Measurements from ENCODE around the gene NAB1. TPM values are rescaled to one million over a fixed set of nuclear protein-coding genes. Genes with fewer than 3 reads are reported as not detected.
"Not testable (repeated sequence)": the region's sequence is repeated elsewhere in the genome, so short reads cannot be mapped to it uniquely, and the experiment has no call there.

The NAB1 gene, protein sequence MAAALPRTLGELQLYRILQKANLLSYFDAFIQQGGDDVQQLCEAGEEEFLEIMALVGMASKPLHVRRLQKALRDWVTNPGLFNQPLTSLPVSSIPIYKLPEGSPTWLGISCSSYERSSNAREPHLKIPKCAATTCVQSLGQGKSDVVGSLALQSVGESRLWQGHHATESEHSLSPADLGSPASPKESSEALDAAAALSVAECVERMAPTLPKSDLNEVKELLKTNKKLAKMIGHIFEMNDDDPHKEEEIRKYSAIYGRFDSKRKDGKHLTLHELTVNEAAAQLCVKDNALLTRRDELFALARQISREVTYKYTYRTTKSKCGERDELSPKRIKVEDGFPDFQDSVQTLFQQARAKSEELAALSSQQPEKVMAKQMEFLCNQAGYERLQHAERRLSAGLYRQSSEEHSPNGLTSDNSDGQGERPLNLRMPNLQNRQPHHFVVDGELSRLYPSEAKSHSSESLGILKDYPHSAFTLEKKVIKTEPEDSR
- 10 to 100 TPM; 33.0 to 36.3 TPM for total RNA-seq

DNA sequence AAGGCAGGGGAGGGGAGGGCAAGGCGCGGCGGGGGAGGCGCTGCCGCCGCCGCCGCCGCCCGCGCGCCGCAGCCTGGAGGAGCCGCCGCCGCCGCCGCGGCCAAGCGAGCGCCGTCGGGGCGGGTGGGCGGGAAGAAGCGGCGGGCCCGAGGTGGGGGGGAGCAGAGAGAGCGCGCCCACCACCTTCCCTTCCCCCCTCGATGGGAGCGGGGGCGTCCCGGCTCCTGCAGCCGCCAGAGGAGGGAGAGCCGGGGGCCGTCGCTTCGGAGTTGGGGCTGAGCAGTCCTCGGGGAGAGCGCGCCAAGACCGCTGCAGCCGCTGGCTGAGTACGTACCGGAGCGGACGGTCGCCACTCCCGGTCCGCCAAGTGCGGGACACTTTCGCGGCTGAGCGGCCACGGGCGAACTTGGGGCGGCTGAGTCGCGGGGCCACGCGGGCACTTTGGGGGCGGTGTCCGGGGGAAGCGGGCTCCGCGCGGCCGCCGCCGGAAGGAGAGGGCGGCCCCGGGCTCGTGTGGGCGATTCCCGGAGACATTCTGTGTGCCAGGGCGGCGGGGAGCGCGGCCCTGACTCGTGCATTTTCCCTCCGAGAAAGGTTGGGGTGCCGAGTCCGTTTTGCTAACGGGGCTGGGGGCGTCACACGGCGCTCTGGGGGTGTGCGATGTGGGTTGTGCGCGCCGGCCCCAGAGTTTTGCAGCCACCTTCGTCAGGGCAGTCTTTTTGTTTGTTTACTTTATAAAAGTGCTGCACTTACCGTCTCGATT lies at the start of gene NAB1:
Gene NAB1 (plus strand): TSS at position 49 of the 763 bp plus-strand sequence. CDS start 10,094 bp downstream, outside the sequence.
- Mint-ChIP-seq H3K36me3 (no peaks in the 10 kb centered on the region), H3K27me3 (peaks cover 5% of the 10 kb centered on the region), H3K27ac (peak within 1 kb of the TSS; percentile 84), H3K4me1 (peaks cover 14% of the 10 kb centered on the region), H3K4me3 (peak within 1 kb of the TSS; percentile 95), H3K9me3 (no peaks in the 10 kb centered on the region)
- DNase-seq (peak; percentile 74), ATAC-seq (ENCODE audit: low read depth) (peak; percentile 64)
- POLR2A ChIA-PET, result interaction anchor here (0.7 to 1.3 kb wide), 5 partner anchors 12 to 242 kb away, joined by 3 to 7 read pairs (median 4); no protein-coding TSS in a partner anchor

DNA sequence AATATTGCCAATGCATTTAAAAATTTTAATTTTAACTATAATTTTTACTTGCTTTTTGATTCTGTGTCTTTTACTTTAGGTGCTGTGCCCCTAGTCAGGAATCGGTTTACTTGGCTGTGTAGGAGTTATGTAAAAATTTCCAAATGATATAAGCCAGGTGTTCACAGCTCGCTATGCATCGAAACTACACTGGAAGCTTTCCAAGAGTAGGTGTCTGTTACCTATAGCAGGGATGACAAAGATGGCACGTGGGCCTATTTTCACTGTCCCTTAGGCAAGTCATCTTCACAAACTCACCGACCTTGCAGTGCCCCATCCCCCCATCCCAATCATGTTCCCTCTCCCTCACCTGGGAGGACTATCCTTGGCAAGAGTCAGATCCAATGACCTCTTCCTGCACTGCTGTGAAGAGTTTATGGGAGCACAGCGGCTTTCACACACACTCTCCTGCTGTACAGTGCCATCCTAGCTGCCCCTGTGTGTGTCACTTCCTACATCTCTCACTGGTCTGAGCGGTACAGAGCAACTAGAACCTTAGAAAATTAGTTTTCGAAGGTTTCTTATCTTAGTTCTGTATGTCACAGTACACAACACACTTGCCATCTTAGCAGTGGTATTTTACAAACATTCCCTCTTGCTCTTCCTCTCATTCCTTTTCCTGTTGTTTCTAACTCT lies 49.2 kb upstream of the NAB1 start:
- H3K4me3 Mint-ChIP-seq, result no peak overlapping the region
- peaks cover 6% of the 10 kb centered on the region for H3K9me3 Mint-ChIP-seq
- H3K27me3 Mint-ChIP-seq, result no peaks in the 10 kb centered on the region
- H3K27ac Mint-ChIP-seq, result no peak overlapping the region
- peaks cover 2% of the 10 kb centered on the region for H3K36me3 Mint-ChIP-seq
- ATAC-seq (ENCODE audit: low read depth), result no peak
- DNase-seq, result no peak
- H3K4me1 Mint-ChIP-seq, result peaks cover 9% of the 10 kb centered on the region
- POLR2A ChIA-PET, result no interaction called here

DNA sequence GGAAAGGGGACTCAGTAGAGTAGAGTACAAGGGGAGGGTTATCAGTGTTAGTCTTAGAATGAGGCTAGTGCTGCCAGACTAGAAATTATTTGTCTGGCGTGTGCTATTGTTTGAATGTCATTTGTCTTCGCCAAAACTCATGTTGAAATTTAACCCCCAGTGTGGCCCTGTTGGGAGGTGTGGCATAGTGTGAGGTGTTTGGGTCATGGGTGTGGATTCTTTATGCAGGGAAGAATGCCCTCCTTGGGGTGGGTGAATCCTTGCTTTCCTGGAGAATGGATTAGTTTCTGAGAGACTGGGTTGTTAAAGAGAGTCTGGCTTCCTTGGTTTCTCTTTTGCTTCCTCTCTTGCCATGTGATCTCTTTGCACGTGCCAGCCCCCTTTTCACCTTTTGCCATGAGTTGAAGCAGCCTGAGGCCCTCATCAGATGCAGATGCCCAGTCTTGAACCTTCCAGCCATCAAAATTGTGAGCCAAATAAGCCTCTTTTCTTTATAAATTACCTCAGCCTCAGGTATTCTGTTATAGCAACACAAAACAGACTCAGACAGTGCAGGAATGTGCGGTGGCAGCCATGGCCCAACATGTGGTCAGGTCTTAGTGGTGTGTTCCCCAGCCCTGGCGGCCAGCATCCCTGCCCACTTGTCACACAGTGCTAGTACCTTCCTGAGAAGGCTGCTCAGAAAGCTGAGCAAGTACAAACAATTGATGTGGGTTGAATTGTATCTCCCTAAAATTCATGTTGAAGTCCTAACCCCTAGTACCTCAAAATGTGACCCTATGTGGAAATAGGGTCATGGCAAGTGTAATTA lies 48.4 kb upstream of the NAB1 start:
- Mint-ChIP-seq H3K4me1 (peaks cover 9% of the 10 kb centered on the region), H3K27ac (no peak overlapping the region), H3K36me3 (peaks cover under 1% of the 10 kb centered on the region), H3K9me3 (peaks cover 3% of the 10 kb centered on the region), H3K27me3 (no peaks in the 10 kb centered on the region), H3K4me3 (no peak overlapping the region)
- POLR2A ChIA-PET, result no interaction called here
- DNase-seq (no peak), ATAC-seq (ENCODE audit: low read depth) (no peak)

DNA sequence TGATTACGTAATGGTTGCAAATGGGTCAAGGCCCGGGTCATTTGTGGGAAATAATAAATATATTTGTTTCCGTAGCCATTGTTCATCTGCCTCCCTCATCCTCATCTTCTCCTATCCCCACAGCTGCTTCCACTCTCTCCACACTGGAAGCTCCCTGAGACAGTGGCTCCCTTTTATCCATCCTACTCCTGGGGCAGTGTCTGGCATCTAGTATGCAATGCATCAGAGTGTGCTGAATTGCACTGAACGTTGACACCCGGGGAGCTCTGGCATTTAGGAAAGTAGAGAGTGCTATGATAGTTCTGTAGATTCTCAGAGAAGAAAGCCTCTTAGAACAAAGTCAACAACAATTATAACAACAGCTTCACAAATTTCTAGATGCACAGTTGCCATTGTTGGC lies 45.5 kb upstream of the NAB1 start:
- no peaks in the 10 kb centered on the region for H3K36me3 Mint-ChIP-seq
- H3K4me1 Mint-ChIP-seq, result peaks cover 9% of the 10 kb centered on the region
- DNase-seq (no peak), ATAC-seq (ENCODE audit: low read depth) (no peak)
- H3K9me3 Mint-ChIP-seq, result peaks cover 2% of the 10 kb centered on the region
- no peak overlapping the region for H3K4me3 Mint-ChIP-seq
- no peaks in the 10 kb centered on the region for H3K27me3 Mint-ChIP-seq
- H3K27ac Mint-ChIP-seq, result no peak overlapping the region
- POLR2A ChIA-PET, result no interaction called here

DNA sequence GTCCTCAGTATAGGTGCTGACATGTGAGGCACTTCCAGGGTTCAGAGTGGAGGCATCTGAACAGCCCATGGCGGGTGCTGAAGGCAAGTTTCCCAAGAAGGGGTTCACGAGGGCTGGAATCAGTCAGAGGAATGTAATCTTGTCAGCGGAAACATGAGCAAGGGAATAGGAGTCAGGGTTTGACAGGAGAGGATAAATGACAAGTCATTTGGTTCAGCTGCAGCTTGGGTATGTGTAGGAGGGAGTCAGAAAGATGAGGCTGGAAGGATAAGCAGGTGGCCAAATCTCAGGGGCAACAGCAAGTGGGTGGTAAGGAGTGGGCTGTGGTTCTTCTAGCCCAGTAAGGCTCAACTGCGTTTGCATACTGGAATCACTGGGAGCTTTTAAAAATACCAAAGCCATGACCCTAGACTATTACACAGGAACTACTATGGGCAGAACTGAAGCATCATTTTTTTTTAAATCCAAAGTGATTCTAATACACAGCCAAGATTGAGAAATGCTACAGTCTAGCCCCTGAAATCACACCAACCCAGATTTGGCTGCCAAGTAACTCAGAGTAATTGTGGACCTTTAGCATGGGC lies 41.8 kb upstream of the NAB1 start:
- no peak for ATAC-seq (ENCODE audit: low read depth)
- Mint-ChIP-seq H3K4me3 (no peak overlapping the region), H3K27ac (no peak overlapping the region), H3K36me3 (peaks cover 4% of the 10 kb centered on the region), H3K4me1 (no peaks in the 10 kb centered on the region), H3K9me3 (peaks cover 2% of the 10 kb centered on the region), H3K27me3 (no peaks in the 10 kb centered on the region)
- POLR2A ChIA-PET, result no interaction called here
- DNase-seq, result no peak

GRCh38 chr2:190607657-190608357 lies 41.1 kb upstream of the NAB1 start:
- Mint-ChIP-seq H3K9me3 (peaks cover 2% of the 10 kb centered on the region), H3K27me3 (no peaks in the 10 kb centered on the region), H3K4me1 (no peaks in the 10 kb centered on the region), H3K36me3 (peaks cover 4% of the 10 kb centered on the region), H3K4me3 (no peak overlapping the region), H3K27ac (no peak overlapping the region)
- no peak for DNase-seq
- ATAC-seq (ENCODE audit: low read depth), result no peak
- POLR2A ChIA-PET, result no interaction called here

DNA sequence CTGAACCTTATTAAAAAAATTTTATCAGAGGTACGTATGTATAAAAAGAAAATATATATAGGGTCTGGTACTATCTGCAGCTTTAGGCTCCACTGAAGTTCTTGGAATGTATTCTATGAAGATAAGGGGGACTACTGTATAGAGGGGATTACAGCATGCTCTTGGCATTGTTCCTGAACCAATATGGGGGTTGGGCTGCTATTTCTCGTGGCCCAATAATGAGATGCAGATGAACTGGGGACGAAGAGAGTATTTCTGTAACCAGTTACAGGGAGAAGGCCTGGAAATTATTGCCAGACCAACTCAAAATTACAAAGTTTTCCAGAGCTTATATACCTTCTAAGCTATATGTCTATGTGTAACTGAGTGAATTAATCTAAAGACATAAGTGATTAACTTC lies 40.0 kb upstream of the NAB1 start:
- H3K4me3 Mint-ChIP-seq; H3K27me3 Mint-ChIP-seq; ATAC-seq (ENCODE audit: low read depth); H3K36me3 Mint-ChIP-seq; POLR2A ChIA-PET; H3K4me1 Mint-ChIP-seq; H3K9me3 Mint-ChIP-seq; DNase-seq; H3K27ac Mint-ChIP-seq: not testable (repeated sequence)

DNA sequence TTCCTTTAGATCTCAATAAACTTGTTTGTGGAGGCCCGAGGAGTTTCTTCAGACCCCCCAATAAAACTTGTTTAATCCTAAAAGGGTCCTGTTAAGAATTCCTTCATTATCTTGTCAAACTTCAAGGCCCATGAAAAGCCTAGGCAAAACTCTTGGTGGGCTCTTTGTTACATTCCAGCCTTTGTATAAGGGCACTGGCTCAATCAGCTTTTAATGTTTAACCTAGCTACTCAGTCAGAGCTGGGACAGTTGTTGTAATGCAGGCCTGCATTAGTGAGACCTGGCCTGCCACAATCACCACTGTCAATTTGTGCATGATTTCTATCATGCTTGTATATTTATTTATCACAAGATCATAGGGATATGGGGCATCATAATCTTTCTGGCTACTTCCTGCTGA lies 39.5 kb upstream of the NAB1 start:
- H3K36me3 Mint-ChIP-seq; ATAC-seq (ENCODE audit: low read depth); H3K27me3 Mint-ChIP-seq; H3K4me1 Mint-ChIP-seq; POLR2A ChIA-PET; H3K27ac Mint-ChIP-seq; H3K9me3 Mint-ChIP-seq; H3K4me3 Mint-ChIP-seq; DNase-seq: not testable (repeated sequence)

DNA sequence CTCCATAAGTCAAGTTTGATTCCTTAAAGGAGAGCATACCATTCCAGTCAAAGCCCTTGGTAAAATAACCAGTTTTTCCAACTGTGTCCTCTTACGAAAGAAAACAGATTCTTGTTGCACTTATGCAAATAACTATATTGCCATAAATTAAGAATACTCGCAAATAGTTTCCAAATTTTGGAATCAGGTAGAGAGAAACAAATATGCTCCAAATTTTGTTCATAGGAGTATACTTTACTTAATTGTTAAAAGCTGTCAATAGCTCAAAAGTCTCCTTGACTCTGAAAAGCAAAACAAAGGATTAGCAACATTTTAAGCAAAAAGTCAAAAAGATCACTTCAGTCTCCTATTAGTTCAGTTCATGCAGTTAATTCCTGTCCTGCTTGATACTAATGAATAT lies 38.4 kb upstream of the NAB1 start:
- H3K27me3 Mint-ChIP-seq; POLR2A ChIA-PET; ATAC-seq (ENCODE audit: low read depth); DNase-seq; H3K36me3 Mint-ChIP-seq; H3K4me3 Mint-ChIP-seq; H3K9me3 Mint-ChIP-seq; H3K27ac Mint-ChIP-seq; H3K4me1 Mint-ChIP-seq: not testable (repeated sequence)

- H3K27ac Mint-ChIP-seq, result no peak overlapping the region
- ATAC-seq (ENCODE audit: low read depth) (no peak), DNase-seq (no peak)
- no peak overlapping the region for H3K4me3 Mint-ChIP-seq
- H3K9me3 Mint-ChIP-seq, result peaks cover 5% of the 10 kb centered on the region
- no peaks in the 10 kb centered on the region for H3K4me1 Mint-ChIP-seq
- POLR2A ChIA-PET, result no interaction called here
- no peaks in the 10 kb centered on the region for H3K27me3 Mint-ChIP-seq
- peaks cover 5% of the 10 kb centered on the region for H3K36me3 Mint-ChIP-seq
These were observed 33.2 kb upstream of the NAB1 start for GRCh38 chr2:190615555-190616200.

DNA sequence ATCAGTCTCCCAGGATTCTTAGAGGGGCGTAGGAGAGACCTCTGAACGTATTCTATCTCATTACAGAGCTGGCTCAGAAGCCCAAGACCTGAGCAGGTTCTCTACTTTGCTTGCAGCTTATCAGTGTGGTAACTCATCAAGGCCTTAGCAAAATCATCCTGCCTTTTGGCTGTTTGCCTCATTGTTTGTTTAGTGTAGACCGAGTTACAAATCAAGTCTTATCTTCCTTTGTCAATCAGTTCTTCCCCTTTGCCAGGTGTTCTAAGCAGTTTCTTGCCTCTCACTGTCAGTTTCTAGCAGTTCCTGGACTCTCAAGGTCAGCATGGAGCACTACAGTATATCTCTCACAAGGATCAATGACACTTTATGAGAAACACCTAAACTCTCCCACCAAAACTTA lies 30.9 kb upstream of the NAB1 start:
- Mint-ChIP-seq H3K4me1 (no peaks in the 10 kb centered on the region), H3K9me3 (peaks cover 3% of the 10 kb centered on the region), H3K27ac (no peak overlapping the region), H3K27me3 (no peaks in the 10 kb centered on the region), H3K36me3 (peaks cover 2% of the 10 kb centered on the region), H3K4me3 (no peak overlapping the region)
- DNase-seq (no peak), ATAC-seq (ENCODE audit: low read depth) (no peak)
- POLR2A ChIA-PET, result no interaction called here

GRCh38 chr2:190625691-190626090 lies 23.2 kb upstream of the NAB1 start:
- DNase-seq (no peak), ATAC-seq (ENCODE audit: low read depth) (no peak)
- H3K27ac Mint-ChIP-seq, result no peak overlapping the region
- POLR2A ChIA-PET, result interaction anchor here (0.8 kb wide), 1 partner anchor 92 kb away, joined by 6 read pairs; the partner anchor contains the start of gene NEMP2
- H3K9me3 Mint-ChIP-seq, result peaks cover 3% of the 10 kb centered on the region
- no peak overlapping the region for H3K4me3 Mint-ChIP-seq
- peaks cover 3% of the 10 kb centered on the region for H3K27me3 Mint-ChIP-seq
- H3K36me3 Mint-ChIP-seq, result no peaks in the 10 kb centered on the region
- peaks cover 8% of the 10 kb centered on the region for H3K4me1 Mint-ChIP-seq
